Measurements from ENCODE around the gene TACC2.

GRCh38 chr10:122010405-122011050, 21.6 kb downstream of the TACC2 start:
- TF ChIP-seq CTCF (IDR thresholded peaks at IDR 0.05) (no peak), POLR2A (IDR thresholded peaks at IDR 0.05) (no peak)
